HG03175 (cell line): ENCODE measurements around the gene TNPO2.
"Not testable (repeated sequence)": the region's sequence is repeated elsewhere in the genome, so short reads cannot be mapped to it uniquely, and the experiment has no call there.

Experiments used
- ATAC-seq: cut with Tn5 transposase; IDR thresholded peaks from one replicate; pipeline ENCODE4 v1.9.1; 2021; ENCODE audit warnings: mild to moderate bottlenecking, moderate library complexity; ENCODE audit not compliant: unreplicated experiment

The TNPO2 gene

GRCh38 chr19:12737835-12738351 is 14.2 kb upstream of the TNPO2 start:
- ATAC-seq, result no peak

DNA sequence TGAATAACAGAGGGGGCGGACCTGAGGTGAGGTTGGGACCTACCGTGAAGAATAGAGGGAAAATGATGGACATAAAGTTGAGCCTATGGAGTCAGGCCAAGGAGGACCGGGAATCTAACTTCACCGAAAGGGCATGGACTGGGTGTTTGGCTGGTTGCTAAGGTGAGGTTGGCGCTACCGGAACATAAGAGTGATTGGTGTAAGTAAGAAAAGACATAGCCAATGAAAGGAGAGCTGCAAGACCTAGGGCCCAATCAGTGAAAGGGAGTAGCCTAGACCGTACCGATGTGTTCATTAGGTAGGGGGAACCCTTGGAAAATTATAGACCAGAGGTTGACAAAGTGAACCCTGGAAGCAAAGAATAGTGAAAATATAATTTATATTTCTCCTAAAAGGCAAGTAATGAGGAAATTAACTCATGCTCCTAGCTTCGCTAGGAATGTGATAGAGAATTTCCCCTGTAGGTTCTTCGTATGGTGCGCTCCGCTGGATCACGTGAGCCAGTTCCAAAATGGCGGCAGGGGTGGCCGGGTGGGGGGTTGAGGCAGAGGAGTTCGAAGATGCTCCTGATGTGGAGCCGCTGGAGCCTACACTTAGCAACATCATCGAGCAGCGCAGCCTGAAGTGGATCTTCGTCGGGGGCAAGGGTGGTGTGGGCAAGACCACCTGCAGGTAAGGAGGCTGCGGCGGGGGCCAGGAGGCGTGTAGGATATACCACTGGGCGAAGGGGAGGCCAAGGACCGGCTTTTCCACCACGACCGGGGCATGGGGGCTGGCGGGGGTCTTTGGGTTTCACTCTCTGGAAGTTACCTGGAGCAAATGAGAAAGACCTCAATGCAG is 13.5 kb upstream of the TNPO2 start, which contains the start of gene GET3:
GET3 (plus strand) TSS at position 503 of the 840 bp plus-strand sequence; CDS start at position 512, 9 bp downstream.
- peak; percentile 76 for ATAC-seq

GRCh38 chr19:12733369-12734214 is 9.9 kb upstream of the TNPO2 start:
- no peak for ATAC-seq

DNA sequence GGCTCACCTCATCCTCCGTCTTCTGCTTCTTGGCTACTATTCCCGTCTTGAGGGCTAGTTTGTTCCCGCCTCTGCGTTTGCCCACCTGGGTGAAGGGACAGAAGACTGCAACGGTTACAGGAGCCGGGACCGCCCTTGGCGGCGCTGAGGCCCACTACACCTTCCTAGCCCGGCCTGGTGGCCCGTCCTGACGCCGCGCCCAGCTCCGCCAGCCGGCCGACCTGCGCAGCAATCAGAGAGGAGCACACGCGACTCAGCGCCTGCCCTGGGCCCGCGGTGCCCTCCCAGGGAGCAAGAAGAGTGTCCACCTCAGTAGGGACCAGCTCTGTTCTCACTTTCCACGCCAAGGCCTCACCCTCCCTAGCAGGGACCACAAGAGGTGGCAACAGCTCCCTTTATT is 7.6 kb upstream of the TNPO2 start:
- ATAC-seq, result no peak

DNA sequence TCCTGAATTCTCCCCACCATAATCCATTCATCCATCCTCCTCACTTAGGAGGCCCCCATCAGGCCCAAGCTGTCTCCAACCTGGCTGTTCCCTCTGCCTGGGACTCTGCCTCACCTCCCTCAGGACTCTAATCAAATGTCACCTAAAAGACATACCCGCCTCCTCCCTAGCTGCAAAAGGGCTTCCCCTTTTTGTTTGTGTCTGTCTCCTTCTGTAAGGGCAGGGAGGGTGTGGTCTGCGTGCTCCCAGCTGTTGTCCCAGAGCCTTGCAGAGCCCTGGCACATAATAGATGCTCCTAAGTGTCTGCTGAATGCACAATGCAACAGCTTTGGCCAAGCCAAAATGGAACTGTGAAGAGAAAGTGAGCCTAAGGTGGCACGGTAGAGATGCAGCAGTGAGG is 6.3 kb upstream of the TNPO2 start:
- ATAC-seq, result no peak

DNA sequence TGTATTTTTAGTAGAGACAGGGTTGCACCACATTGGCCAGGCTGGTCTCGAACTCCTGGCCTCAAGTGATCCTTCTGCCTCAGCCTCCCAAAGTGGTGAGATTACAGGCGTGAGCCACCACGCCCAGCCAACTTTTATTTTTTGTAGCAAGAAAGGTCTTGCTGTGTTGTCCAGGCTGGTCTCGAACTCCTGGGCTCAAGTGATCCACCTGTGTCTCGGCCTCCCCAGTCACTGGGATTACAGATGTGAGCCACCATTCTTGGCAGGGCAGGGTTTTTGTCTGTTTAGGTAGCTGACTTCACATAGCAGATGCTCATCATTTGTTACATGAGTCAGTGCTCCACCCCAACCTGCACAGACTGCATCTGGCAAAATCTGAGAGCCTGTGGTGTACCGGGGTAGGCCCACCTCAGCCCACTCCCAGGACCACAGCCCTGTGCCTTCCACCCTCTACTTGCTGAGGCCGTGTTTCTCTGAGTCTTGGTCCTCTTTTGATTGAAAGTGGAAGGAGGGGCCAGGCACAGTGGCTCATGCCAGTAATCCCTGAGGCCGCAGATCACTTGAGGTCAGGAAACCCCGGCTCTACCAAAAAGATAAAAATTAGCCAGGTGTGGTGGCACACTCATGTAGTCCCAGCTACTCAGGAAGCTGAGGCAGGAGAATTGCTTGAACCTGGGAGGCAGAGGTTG is 4.2 kb upstream of the TNPO2 start:
- ATAC-seq, result no peak

DNA sequence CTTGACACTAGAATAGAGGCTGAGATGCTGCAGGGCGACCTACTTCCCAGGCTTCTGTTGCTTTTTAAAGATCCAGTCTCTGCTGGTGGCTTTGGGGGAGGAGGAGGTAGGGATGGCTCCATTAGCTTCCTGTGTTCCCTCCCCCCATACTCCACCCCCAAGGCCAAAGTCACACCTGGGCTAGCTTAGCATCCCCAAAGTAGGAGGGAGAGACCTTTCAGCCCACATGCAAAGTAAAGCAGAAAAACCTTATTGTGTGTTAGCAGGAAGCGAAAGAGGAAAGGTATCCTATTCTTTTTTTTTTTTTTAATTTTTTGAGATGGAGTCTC is 3.2 kb upstream of the TNPO2 start:
- no peak for ATAC-seq

GRCh38 chr19:12725612-12726011 is 1.9 kb upstream of the TNPO2 start:
- not testable (repeated sequence) for ATAC-seq

DNA sequence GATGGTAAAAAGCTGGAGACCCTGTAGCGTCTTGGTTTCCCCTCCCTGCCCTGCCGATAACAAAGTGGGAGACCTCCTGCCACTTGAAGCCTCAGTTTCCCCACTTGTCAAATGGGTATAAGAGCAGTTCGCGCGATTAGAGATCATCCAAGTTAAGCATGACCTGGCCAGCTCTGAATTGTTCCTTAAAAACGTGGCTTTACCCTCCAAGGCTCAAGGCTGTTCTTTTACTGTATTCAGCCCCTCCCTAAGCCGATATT is 421 bp downstream of the TNPO2 start:
- ATAC-seq, result no peak

- ATAC-seq, result peak; percentile 85
Observed at GRCh38 chr19:12722566-12723380, 959 bp downstream of the TNPO2 start.

DNA sequence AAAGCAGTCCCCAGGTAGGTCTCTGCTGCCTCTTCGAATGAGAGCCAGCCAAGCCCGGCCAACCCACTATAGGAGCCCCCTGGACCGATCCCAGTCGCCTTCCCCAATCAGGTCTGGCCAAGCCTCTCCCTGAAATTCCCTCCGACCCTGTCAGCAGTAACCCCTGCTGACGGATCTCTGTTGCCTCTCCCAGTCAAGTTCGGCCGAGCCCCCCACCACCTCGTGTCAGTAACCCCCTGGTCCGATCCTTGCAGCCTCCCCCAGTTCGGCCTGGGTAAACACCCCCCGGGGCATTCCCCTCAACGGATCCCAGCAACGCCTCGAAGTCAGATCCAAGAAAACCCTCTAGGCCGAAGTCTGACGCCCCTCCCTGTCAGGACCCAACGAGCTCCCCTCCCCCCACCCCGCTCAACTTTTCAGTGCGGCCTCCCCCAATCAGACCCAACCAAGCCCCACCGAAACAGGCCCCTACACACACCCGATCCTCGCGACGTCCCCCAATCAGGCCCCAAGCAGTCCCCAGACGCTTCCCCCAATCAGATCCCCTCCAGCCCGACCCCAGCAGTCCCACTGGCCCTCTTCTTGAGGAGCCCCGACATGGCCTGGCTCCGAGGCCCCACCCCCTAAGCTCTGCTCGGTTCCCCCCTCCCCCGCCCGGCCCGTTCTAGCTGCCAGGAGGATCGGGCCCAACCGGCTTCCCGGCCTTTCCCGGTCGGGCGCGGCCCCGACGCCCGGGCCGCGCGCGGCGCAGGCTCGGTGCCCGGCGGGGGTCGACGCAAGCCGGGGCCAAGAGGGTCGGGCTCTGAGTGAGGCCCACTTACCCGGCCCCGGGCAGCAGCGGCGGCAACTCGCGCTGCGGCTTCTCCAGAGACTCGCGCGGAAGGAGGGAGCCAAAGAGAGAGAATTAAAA is 1.8 kb downstream of the TNPO2 start:
- peak; percentile 29 for ATAC-seq

GRCh38 chr19:12720851-12721655 is 2.7 kb downstream of the TNPO2 start:
- ATAC-seq, result no peak

DNA sequence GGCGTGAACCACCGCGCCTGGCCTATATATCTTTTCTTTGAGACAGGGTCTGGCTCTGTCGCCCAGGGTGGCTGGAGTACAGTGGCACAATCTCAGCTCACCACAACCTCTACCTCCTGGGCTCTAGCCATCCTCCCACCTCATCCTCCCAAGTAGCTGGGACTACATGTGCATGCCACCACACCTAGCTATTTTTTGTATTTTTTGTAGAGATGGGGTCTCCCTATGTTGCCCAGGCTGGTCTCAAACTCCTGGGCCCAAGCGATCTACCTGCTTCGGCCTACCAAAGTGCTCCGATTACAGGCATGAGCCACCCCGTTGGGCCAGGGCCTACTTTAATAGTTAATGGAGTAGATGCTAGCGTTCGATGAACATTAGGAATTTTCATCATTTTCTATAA is 3.4 kb downstream of the TNPO2 start:
- no peak for ATAC-seq

DNA sequence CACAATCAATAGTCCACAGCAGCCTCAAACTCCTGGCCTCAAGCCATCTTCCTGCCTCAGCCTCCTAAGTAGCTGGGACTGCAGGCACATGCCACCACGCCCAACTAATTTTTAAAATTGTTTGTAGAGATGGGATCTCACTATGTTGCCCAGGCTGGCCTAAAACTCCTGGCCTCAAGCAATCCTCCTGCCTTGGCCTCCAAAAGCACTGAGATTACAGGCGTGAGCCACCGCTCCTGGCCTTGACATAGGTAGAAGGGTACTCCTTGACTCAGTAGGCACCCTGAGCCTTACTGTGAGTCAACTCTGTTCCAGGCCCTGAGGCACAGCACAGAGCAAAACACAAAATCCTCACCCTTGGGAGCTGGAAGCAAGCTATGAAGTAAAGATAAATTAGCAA is 7.8 kb downstream of the TNPO2 start:
- ATAC-seq, result no peak

- ATAC-seq, result no peak
Observed at GRCh38 chr19:12715102-12715501, 8.6 kb downstream of the TNPO2 start.

DNA sequence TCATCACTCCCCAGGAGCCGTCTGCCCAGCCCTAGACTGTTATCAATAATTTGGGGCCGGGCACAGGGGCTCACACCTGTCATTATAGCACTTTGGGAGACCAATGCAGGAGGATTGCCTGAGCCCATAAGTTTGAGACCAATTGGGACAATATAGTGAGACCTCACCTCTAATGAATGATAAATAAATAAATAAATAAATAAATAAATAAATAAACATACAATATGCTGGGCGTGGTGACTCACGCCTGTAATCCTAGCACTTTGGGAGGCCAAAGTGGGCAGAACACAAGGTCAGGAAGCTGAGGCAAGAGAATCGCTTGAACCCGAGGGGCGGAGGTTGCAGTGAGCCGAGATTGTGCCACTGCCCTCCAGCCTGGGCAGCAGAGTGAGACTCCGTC is 10.4 kb downstream of the TNPO2 start:
- not testable (repeated sequence) for ATAC-seq

- ATAC-seq, result not testable (repeated sequence)
Observed at GRCh38 chr19:12712077-12712476, 11.7 kb downstream of the TNPO2 start.

DNA sequence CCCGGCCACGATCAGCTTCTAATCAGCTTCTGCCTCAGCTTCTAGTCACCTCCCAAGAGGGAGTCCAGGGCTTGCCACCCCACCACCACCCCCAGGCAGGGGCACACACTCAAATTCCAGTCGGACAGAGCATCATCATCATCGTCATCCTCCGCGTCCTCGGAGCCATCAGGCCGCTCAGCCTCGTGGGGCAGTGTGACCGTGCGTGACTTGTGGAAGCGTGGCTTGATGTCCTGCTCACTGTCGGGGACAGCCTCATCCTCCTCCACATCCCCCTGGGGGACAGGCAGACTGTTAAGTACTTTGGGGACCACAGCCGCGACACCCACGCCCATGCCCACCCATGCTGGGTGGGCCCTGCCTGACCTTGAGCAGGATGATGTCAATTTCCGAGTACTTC is 12.5 kb downstream of the TNPO2 start:
- ATAC-seq, result no peak

DNA sequence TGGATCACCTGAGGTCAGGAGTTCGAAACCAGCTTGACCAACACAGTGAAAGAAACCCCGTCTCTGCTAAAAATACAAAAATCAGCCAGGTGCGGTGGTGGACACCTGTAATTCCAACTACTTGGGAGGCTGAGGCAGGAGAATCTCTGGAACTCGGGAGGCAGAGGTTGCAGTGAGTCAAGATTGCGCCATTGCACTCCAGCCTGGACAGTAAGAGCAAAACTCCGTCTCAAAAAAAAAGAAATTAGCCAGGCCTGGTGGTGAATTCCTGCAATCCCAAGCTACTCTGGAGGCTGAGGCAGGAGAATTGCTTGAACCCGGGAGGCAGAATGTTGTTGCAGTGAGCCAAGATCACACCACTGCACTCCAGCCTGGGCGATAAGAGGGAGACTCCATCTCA is 15.1 kb downstream of the TNPO2 start:
- no peak for ATAC-seq
